RWPE1 (cell line): ENCODE results near the gene SLC7A8.

Experiments
- CTCF ChIA-PET: fragments of 350-600 bp; sonication (Branson Sonifier 250); formaldehyde crosslinking; extraction: SDS; loops from one replicate; lab custom pipeline; 2021; lab: Yijun Ruan, JAX
- POLR2A ChIA-PET: fragments of 400-600 bp; formaldehyde crosslinking; extraction: SDS; loops from one replicate; lab custom pipeline; 2020; ENCODE audit warnings: antibody characterized with exemption; ENCODE audit not compliant: low non-redundant PET; lab: Yijun Ruan, JAX
- DNase-seq: peaks from one replicate; pipeline ENCODE4 v3.0.0; 2012; ENCODE audit warnings: low spot score
- H3K27ac ChIP-seq: fragments of 450-650 bp; 2 replicates; pipeline ENCODE4 v1.5.1; 2017
- CTCF ChIP-seq: fragments of 450-650 bp; conservative IDR thresholded peaks from 2 replicates; pipeline ENCODE4 v1.5.1; 2017; ENCODE audit warnings: low read depth, mild to moderate bottlenecking

Gene SLC7A8

GRCh38 chr14:23162800-23163199, 20.7 kb downstream of the SLC7A8 start:
- DNase-seq, result no peak
- peak overlapping the region; percentile 93 for H3K27ac ChIP-seq
- POLR2A ChIA-PET, result no interaction called here
- CTCF ChIA-PET, result no interaction called here
- no peak for TF ChIP-seq CTCF

GRCh38 chr14:23162005-23162404, 21.5 kb downstream of the SLC7A8 start:
- TF ChIP-seq CTCF, result no peak
- peak overlapping the region; percentile 93 for H3K27ac ChIP-seq
- DNase-seq, result no peak
- POLR2A ChIA-PET, result no interaction called here
- CTCF ChIA-PET, result interaction anchor here (0.6 kb wide), 3 partner anchors 9 to 276 kb away, joined by 3 to 4 read pairs (median 3); no protein-coding TSS in a partner anchor

DNA sequence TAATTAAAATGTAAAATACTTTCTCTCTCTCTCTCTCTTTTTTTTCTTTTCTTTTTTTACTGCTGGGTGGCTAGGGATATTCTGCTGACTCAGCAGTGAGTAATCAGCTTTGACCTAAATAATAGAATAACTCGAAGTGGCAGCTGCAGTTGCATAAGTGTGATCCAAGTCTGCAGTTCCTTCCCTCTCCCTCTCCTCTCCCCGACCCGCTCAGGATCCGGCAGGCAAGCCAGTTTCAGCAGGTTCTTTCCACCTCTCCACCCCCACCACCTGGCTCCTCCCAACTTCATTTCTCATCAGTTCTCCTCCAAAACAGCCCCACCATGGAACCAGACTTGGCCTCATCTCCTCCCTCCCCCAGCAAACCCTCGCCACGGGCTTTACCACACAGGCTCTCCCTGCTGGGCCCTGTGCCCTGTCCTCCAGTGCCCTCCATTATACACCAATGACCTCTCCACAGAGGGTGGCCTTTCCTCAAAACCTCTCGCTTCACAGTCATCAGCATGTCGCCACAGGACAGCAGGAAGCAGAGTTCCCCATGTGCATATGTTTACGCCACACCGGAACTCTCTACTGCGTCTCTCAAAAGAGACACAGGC, 22.4 kb downstream of the SLC7A8 start:
- peak; percentile 84 for DNase-seq
- POLR2A ChIA-PET, result interaction anchor here (0.9 kb wide), 1 partner anchor 16 kb away, joined by 3 read pairs; no protein-coding TSS in a partner anchor
- H3K27ac ChIP-seq, result peak overlapping the region; percentile 93
- CTCF ChIA-PET, result interaction anchor here (0.6 kb wide), 1 partner anchor 40 kb away, joined by 3 read pairs; no protein-coding TSS in a partner anchor
- no peak for TF ChIP-seq CTCF

GRCh38 chr14:23159532-23159931, 23.9 kb downstream of the SLC7A8 start:
- H3K27ac ChIP-seq, result no peak overlapping the region
- CTCF ChIA-PET, result interaction anchor here (0.7 to 0.8 kb wide), 2 partner anchors 12 to 36 kb away, joined by 3 read pairs; no protein-coding TSS in a partner anchor
- POLR2A ChIA-PET, result no interaction called here
- no peak for DNase-seq
- no peak for TF ChIP-seq CTCF

- TF ChIP-seq CTCF, result no peak
- ChIA-PET CTCF (no interaction called here), POLR2A (no interaction called here)
- no peak for DNase-seq
- H3K27ac ChIP-seq, result no peak overlapping the region
These were observed 24.7 kb downstream of the SLC7A8 start for GRCh38 chr14:23158779-23159178.

GRCh38 chr14:23154964-23155587, 28.4 kb downstream of the SLC7A8 start:
- DNase-seq, result peak; percentile 76
- TF ChIP-seq CTCF, result no peak
- peak overlapping the region; percentile 98 for H3K27ac ChIP-seq
- CTCF ChIA-PET, result interaction anchor here (0.6 to 1.5 kb wide), 2 partner anchors 33 to 34 kb away, joined by 4 to 11 read pairs; no protein-coding TSS in a partner anchor
- POLR2A ChIA-PET, result interaction anchor here (0.6 to 1.3 kb wide), 2 partner anchors 17 to 29 kb away, joined by 3 to 5 read pairs; no protein-coding TSS in a partner anchor
